ENCODE results near the gene CFAP161.

CFAP161 gene

DNA sequence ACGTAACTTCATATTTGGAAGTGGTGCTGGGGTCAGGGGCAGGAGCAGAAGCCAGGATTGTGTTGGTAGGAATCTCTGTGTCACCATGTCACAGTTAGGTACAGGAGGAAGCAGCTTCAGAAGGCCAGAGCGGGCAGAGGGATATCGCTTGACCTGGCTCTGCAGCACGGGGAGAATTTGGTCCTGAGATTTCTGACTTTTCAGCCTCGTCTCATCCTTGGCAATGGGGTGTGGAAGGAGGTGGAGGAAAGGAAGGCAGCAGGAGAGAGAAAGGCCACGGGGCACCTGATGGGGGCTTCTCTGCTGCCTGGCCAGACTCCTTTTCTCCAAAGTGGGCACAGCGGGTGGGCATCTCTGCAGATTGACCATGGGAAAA is 63.2 kb downstream of the CFAP161 start:
- no peaks in the 10 kb centered on the region for H3K9me3 Mint-ChIP-seq
- H3K36me3 Mint-ChIP-seq (ENCODE audit: insufficient read depth), result no peaks in the 10 kb centered on the region
- H3K4me3 Mint-ChIP-seq, result no peak overlapping the region
- no peaks in the 10 kb centered on the region for H3K4me1 Mint-ChIP-seq
- peaks cover 50% of the 10 kb centered on the region for H3K27me3 Mint-ChIP-seq
- no peak overlapping the region for H3K27ac Mint-ChIP-seq (ENCODE audit: low read depth)
- no peak for DNase-seq (ENCODE audit: low spot score in 2 of 2)
- no peak for ATAC-seq (replicated peaks; ENCODE audit: extremely low read depth, poor library complexity, severe bottlenecking)

DNA sequence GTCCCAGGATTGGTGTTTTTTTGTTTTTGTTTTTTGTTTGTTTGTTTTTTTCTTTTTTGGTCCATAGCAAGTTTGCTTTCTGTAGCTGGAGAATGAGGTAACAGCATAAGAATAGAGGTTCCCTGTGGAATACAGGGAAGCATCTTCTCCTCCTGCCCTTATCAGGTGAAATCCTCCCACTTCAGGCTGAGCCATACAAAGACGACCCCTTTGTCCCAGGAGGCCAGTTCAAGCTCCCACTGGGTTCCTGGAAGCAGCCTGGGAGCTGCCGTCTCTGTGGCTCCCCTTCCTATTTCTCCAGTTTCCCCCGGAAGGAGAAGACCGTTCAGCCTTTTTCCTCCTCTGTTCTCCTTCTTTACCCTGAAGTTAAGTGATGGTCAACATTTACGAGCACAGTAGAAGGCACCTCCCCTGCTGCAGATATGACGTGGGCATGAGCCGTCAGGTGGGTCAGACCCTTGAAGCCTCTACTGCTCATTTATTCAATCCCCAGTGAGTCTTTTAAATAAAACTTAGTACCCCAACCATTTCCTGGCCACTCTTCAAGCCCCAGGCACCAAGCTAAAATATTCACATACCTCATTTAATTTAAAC is 63.7 kb downstream of the CFAP161 start:
- H3K27ac Mint-ChIP-seq (ENCODE audit: low read depth), result no peak overlapping the region
- peaks cover 44% of the 10 kb centered on the region for H3K27me3 Mint-ChIP-seq
- no peaks in the 10 kb centered on the region for H3K9me3 Mint-ChIP-seq
- no peak for ATAC-seq (replicated peaks; ENCODE audit: extremely low read depth, poor library complexity, severe bottlenecking)
- no peak overlapping the region for H3K4me3 Mint-ChIP-seq
- no peaks in the 10 kb centered on the region for H3K36me3 Mint-ChIP-seq (ENCODE audit: insufficient read depth)
- no peaks in the 10 kb centered on the region for H3K4me1 Mint-ChIP-seq
- DNase-seq (ENCODE audit: low spot score in 2 of 2), result no peak
